Right atrium auricular region (tissue), 2 donors: Measurements from ENCODE around the gene ZC3H12C. TPM values are rescaled to one million over a fixed set of nuclear protein-coding genes. Genes with fewer than 3 reads are reported as not detected.

ENCODE experiments used
- DNase-seq: peaks from one replicate; pipeline ENCODE4 v3.0.0-alpha.2; 2019; ENCODE audit warnings: low spot score
- H3K27ac ChIP-seq, 2 donors: fragments of 200-600 bp; sonication (generic); 1 replicate in 1 of 2; 2 replicates in 1 of 2; pipeline ENCODE4 v1.5.1; 2016 to 2019
- H3K27me3 ChIP-seq, 2 donors: fragments of 200-600 bp; sonication (generic); one replicate each; pipeline versions ENCODE4 v1.5.1 to v1.6.0; 2017 to 2019
- H3K36me3 ChIP-seq: fragments of 200-600 bp; sonication (generic); one replicate; pipeline ENCODE4 v1.5.1; 2016
- H3K4me1 ChIP-seq, 2 donors: fragments of 200-600 bp; sonication (generic); one replicate each; pipeline versions ENCODE4 v1.5.1 to v1.6.0; 2017 to 2019
- H3K4me3 ChIP-seq, 2 donors: fragments of 200-600 bp; sonication (generic); 1 replicate in 1 of 2; 2 replicates in 1 of 2; pipeline ENCODE4 v1.5.1; 2017 to 2019; ENCODE audit warnings: mild to moderate bottlenecking in 1 of 2, moderate library complexity in 1 of 2
- H3K9me3 ChIP-seq, 2 donors: fragments of 200-600 bp; sonication (generic); one replicate each; pipeline ENCODE4 v1.5.1; 2019
- total RNA-seq, 2 donors: library from RNA; depleted of rRNA; stranded (reverse); fragments of >200 nt; gene quantifications; one replicate each; pipeline ENCODE4 v1.1.0, GENCODE V29; 2016
- TF ChIP-seq, protein P1 (sequence below), 2 donors: fragments of 200-600 bp; sonication (generic); IDR thresholded peaks; one replicate each; pipeline ENCODE4 v1.5.1; 2019; ENCODE audit warnings: antibody characterized with exemption in 2 of 2

Gene ZC3H12C
- total RNA-seq, 2 donors from 2014 or later, result 12.7 to 14.7 TPM

DNA sequence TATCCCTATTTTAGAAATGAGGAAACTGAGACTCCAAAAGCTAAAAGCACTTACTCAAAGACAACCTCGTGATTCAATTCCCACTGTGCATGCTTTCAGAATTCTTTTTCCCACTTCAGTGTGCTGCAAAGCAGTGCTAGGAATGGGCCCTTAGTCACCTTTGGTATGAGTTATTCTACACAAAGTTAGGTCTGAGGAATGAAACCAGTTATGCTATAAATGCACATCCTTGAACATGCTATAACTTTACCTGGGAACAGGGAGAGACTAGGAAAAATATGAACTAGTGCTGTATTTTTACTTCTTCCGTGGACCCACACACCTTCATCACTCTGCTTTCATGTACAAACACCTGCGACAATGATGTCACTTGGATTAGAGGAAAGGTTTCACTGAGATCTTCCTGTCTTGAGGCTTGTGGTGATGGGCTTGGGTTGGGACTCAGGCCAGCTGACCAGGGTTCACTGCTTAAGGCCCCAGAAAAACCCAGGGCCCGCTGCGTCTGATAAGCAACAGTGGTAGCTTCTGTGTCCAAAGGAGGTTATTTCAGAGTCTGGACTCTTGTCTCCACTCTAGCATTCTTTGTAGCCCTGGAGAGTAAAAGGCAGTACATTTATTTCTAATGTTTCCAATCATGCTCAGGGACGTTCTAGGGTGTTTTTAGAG is 81.6 kb downstream of the ZC3H12C start:
- Histone ChIP-seq H3K9me3 (no peaks in the 10 kb centered on the region), H3K4me1 (peaks cover 0 to 7% of the 10 kb centered on the region in 2 donors), H3K36me3 (no peaks in the 10 kb centered on the region), H3K4me3 (peak overlapping the region in 1 of 2 donors; percentile 17), H3K27ac (no peak overlapping the region), H3K27me3 (no peaks in the 10 kb centered on the region)
- DNase-seq, result peak; percentile 55
- TF ChIP-seq, protein P1, sequence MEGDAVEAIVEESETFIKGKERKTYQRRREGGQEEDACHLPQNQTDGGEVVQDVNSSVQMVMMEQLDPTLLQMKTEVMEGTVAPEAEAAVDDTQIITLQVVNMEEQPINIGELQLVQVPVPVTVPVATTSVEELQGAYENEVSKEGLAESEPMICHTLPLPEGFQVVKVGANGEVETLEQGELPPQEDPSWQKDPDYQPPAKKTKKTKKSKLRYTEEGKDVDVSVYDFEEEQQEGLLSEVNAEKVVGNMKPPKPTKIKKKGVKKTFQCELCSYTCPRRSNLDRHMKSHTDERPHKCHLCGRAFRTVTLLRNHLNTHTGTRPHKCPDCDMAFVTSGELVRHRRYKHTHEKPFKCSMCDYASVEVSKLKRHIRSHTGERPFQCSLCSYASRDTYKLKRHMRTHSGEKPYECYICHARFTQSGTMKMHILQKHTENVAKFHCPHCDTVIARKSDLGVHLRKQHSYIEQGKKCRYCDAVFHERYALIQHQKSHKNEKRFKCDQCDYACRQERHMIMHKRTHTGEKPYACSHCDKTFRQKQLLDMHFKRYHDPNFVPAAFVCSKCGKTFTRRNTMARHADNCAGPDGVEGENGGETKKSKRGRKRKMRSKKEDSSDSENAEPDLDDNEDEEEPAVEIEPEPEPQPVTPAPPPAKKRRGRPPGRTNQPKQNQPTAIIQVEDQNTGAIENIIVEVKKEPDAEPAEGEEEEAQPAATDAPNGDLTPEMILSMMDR (IDR thresholded peaks at IDR 0.05), result no peak

DNA sequence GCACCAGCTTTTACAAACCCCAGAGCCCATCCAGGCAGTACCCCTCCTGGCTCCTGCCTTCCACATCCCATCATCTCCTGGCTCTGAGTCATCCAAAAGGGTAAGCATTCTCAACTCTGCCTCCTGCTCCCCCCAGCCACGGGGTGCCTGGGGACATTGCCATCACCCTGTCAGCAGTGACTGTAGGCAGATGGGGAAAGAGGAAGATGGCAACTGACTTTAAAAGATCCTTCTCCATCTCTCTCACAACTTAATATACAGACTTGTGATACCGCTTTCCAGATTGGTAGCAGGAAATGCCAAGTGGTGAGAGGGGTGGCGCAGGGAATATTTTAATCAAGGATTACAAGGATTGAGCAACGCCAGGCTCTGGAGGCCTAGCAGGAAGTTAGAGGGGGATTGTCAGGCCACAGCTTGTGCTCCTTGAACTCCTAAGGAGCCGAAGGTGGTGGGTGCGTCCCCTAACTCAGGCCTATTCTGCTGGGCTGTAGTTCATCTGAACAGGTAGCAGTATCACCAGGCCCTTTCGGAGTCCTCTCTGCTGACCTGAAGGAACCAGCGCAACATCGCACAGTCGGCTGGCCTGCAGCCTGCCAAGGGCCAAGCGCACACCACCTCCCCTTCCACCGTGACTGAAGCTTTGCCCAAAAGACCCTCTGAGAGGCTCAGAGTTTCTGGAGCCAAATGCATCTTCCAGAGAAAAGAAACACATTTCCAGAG is 83.3 kb downstream of the ZC3H12C start:
- TF ChIP-seq, protein P1 (IDR thresholded peaks at IDR 0.05), result no peak
- H3K27ac ChIP-seq, result no peak overlapping the region
- H3K36me3 ChIP-seq, result no peaks in the 10 kb centered on the region
- no peaks in the 10 kb centered on the region for H3K27me3 ChIP-seq
- peaks cover 0 to 7% of the 10 kb centered on the region in 2 donors for H3K4me1 ChIP-seq
- H3K9me3 ChIP-seq, result no peaks in the 10 kb centered on the region
- peak; percentile 43 for DNase-seq
- H3K4me3 ChIP-seq, result no peak overlapping the region

DNA sequence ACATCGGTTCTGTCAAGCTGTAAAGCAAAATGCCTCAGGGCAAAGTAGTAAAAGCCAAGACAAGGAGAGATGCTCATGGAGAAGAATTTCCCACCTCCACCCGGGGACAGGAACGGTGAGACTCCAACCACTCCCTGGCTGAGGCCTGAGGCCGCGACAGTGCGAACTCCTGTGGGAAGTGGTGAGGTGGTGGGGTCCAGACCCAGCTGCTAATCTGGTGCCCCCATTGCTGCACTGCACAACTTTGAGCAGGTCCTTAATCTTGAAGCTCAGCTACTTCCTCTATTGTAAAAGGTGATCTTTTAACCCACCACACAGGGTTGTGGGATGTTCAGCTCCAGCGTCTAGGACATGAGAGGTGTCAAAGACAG is 83.9 kb downstream of the ZC3H12C start:
- H3K9me3 ChIP-seq, result no peaks in the 10 kb centered on the region
- no peak for DNase-seq
- H3K4me3 ChIP-seq, result no peak overlapping the region
- H3K27me3 ChIP-seq, result no peaks in the 10 kb centered on the region
- TF ChIP-seq, protein P1 (IDR thresholded peaks at IDR 0.05), result no peak
- peaks cover 0 to 7% of the 10 kb centered on the region in 2 donors for H3K4me1 ChIP-seq
- H3K27ac ChIP-seq, result no peak overlapping the region
- H3K36me3 ChIP-seq, result no peaks in the 10 kb centered on the region

DNA sequence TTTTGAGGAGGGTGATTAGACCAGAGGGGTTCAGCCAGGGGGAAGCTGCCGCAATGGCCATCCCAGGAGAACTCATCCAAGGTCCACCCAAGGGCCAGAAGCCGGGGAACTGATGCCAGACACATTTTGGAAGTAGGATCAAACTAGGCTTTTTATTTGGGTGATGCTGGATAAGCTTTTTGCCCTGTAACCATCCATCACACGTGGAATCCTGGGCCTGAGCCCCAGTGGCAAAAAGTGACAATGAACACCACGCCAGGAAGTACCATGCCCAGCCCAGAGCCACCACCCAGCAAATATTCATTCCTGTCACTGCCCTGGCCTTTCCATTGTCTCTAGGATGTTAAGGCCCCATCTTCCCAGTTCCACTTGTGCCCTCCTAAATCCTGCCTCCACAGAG is 85.9 kb downstream of the ZC3H12C start:
- DNase-seq, result no peak
- Histone ChIP-seq H3K27me3 (no peaks in the 10 kb centered on the region), H3K4me1 (peaks cover 0 to 4% of the 10 kb centered on the region in 2 donors), H3K36me3 (no peaks in the 10 kb centered on the region), H3K27ac (no peak overlapping the region), H3K4me3 (no peak overlapping the region), H3K9me3 (no peaks in the 10 kb centered on the region)
- TF ChIP-seq, protein P1 (IDR thresholded peaks at IDR 0.05), result no peak

DNA sequence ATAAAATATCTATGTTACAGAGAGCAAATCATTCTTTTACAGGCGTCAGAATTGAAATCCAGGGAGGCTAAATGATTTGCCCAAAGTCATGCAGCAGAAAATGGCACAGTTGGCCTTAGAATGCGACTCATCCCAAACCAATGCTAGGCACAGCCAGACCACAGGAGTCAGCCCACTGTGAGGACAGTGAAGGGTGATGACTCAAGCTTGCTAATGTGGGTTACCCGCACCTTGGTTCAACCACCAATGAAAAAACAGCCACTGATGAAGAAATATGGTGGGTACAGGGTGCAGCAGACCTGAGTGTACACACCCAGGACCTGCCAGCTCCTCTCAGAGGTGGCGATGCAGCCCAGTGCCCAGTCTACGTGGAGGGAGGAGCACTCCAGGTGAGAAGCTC is 89.7 kb downstream of the ZC3H12C start:
- no peak overlapping the region for H3K27ac ChIP-seq
- H3K36me3 ChIP-seq, result no peaks in the 10 kb centered on the region
- DNase-seq, result no peak
- no peak overlapping the region for H3K4me3 ChIP-seq
- H3K27me3 ChIP-seq, result no peaks in the 10 kb centered on the region
- H3K9me3 ChIP-seq, result no peaks in the 10 kb centered on the region
- TF ChIP-seq, protein P1 (IDR thresholded peaks at IDR 0.05), result no peak
- no peaks in the 10 kb centered on the region for H3K4me1 ChIP-seq
